OCI-LY3 (cell line): ENCODE data around the gene MAN2A1.

Source experiments
- EZH2phosphoT487 ChIP-seq: fragments of 200-600 bp; shearing (Covaris generic); IDR thresholded peaks from 2 replicates; pipeline ENCODE4 v1.6.1; 2018; ENCODE audit warnings: antibody characterized with exemption, mixed run types, low read depth
- TF ChIP-seq, protein P1 (sequence below): fragments of 200-600, 300-600 bp; sonication (generic); IDR thresholded peaks from 2 replicates; pipeline ENCODE4 v1.5.1; 2014; ENCODE audit warnings: antibody characterized with exemption, low read length, low read depth

GRCh38 chr5:109805883-109806282 lies 116.2 kb downstream of the MAN2A1 start:
- TF ChIP-seq, protein P1, sequence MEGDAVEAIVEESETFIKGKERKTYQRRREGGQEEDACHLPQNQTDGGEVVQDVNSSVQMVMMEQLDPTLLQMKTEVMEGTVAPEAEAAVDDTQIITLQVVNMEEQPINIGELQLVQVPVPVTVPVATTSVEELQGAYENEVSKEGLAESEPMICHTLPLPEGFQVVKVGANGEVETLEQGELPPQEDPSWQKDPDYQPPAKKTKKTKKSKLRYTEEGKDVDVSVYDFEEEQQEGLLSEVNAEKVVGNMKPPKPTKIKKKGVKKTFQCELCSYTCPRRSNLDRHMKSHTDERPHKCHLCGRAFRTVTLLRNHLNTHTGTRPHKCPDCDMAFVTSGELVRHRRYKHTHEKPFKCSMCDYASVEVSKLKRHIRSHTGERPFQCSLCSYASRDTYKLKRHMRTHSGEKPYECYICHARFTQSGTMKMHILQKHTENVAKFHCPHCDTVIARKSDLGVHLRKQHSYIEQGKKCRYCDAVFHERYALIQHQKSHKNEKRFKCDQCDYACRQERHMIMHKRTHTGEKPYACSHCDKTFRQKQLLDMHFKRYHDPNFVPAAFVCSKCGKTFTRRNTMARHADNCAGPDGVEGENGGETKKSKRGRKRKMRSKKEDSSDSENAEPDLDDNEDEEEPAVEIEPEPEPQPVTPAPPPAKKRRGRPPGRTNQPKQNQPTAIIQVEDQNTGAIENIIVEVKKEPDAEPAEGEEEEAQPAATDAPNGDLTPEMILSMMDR, result no peak
- no peak for TF ChIP-seq EZH2phosphoT487
